Activated effector memory CD4-positive, alpha-beta T cell treated with anti-CD3 and anti-CD28 coated beads, Interleukin-2, amount 50 U/mL, for 16 hours (primary cell): ENCODE measurements around the gene MGLL.

ENCODE experiments used
- DNase-seq: peaks from one replicate; pipeline ENCODE4 v3.0.0-alpha.2; 2020

Gene MGLL

DNA sequence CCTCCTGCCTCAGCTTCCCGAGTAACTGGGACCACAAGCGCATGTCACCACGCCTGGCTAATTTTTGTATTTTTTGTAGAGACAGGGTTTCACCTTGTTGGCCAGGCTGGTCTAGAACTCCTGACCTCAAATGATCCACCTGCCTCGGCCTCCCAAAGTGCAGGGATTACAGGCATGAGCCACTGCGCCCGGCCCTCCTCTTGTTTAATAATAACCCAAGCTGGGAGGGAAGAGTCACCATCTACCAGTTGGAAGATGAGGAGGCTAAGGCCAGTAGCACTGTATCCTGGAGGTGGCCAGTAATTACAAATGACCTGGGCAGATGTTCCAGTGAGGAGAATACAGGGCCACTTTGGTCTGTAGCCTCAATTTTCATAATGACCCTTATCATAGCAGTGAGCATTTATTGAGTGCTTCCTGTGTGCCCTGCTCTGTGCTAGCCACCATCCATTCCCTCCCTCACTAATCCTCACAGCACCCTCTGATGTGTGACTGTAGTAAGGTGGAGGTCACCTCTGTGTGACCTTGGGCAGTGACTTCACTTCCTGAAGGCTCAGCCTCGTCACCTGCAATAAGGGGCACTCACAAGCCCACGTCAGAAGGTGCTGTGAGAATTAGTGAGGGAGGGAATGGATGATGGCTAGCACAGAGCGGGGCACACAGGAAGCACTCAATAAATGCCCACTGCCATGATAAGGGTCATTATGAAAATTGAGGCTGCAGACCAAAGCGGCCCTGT lies 85.3 kb downstream of the MGLL start:
- DNase-seq, result peak; percentile 33

DNA sequence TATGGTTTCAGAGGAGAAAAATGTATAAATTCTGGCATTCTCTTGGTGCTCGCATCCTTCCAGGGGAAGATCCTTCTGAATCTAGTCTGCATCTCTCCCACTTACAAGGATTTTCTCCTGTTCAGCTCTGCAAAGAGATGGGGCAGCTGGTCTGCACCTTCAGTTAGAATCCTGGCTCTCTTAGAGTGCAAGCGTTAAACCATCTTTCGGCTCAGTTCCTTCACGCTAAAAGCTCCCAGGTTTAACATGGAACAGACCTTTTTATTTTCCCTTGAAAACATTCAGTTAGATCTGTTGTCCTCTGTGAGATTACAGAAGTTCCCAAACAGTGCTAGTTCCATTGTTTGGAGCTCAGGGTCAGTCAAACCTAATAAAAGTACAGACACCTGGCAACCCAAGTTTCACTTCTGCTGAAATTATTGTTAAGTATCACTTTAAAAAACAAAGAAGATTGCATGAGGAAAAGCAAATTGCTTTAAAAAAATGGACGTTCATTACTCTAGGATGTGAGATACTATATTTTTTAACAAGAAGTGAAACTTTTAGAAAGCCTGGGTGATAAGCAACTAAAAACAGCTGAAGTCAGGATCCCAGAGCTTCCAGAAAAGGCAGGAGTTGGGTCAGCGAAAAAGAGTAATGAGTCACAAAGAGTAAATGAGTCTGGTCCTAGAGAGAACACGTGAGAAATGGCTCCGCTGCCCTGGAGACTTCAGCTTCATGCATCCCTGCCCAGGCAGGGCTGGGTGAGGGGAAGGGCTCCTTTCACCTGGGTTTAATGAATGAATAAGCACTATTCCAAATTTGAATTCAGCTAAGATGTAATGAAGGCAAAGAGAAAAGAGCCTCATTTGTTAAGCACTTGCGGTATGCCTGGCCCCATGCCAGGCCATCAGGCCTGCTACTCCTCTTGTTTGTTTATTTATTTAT lies 86.3 kb downstream of the MGLL start:
- DNase-seq, result peak; percentile 4

- DNase-seq, result peak; percentile 24
These were observed 87.4 kb downstream of the MGLL start for GRCh38 chr3:127734754-127735473.

- peak; percentile 41 for DNase-seq
These were observed 88.1 kb downstream of the MGLL start for GRCh38 chr3:127734181-127734720.

- peak; percentile 19 for DNase-seq
These were observed 88.5 kb downstream of the MGLL start for GRCh38 chr3:127733781-127734180.

DNA sequence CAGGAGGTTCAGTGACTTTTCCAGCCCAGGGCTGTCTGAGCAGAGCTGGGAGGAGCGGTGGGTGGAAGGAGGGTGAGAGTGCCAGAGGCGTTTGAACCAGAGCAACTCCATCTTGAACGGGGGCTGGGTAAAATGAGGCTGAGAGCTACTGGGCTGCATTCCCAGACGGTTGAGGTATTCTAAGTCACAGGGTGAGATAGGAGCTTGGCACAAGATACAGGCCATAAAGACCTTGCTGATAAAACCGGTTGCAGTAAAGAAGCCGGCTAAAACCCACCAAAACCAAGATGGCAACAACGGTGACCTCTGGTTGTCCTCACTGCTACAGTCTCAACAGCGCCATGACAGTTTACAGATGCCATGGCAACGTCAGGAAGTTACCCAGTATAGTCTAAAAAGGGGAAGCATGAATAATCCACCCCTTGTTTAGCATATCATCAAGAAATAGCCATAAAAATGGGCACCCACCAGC lies 89.4 kb downstream of the MGLL start:
- DNase-seq, result peak; percentile 16

DNA sequence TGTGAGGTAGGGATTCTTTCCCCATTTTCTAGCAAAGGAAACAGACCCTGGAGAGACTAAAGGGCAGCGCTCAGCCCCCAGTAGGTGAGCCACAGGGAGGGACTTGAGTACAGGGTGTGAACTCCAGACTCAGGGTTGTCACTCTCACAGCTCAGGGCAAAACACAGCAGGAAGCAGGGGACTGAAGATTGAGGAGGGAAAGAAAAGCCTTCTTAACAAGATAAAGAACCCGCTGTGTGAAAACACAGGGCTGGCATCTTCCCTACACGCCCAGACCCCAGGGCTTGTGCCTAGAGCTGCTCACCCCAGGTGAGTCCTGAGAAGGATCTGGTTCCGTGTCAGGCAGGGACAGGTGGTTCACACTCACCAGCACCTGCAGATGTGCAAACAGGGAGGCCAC lies 90.0 kb downstream of the MGLL start:
- no peak for DNase-seq

DNA sequence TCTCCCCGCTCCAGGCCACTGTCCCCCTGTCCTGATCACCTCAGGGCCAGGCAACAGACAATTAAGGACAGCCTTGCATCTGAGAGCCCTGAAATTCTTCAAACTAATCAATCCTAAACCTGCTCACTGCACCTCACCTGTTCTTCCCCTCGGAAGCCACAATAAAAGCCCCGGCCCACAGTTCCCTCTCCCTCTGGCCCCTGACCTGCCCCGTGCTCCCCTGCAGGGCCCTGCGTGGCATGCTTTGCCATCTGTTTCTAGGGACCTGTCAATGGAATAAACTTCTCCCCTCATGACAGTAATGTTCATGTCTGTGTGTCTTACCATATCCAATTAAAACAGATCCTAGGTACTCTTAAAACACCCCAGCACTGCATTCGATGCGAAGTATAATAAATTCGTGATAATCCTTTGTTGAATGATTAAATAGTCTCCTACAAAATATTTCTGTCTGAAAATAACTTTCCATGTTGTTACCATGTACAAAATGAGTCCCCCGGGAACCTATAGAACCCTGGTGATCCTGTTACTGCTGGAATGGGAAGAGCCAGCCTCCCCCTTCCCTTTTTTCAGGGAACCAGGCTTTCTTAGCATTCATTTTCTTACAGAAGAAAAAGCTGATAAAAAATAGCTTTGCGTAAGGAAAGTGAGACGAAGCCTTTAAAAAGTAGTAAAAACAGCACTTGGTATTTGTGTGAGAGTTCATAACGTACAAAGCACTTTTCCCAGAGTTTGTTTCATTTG lies 90.6 kb downstream of the MGLL start:
- no peak for DNase-seq

GRCh38 chr3:127730666-127731295 lies 91.5 kb downstream of the MGLL start:
- DNase-seq, result no peak

DNA sequence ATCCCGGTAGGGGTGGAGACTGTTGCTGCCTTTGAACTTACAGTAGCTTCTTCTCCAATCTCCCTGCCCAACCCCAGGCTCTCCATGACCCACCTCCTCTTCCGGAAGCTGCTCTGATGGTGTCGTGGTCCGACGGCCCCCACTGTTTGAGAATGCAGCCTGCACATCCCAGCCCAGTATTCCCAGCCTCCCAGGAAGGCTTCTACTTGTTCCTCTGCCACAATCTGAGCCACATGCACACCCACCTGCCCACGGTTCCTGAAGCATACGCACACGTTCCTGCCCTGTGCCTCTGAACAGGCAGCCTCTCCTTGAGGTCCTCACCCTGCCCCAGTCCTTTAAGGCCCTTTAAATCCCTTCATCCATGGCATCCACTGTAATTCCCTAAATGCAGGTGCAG lies 92.1 kb downstream of the MGLL start:
- DNase-seq, result no peak

GRCh38 chr3:127729556-127730056 lies 92.7 kb downstream of the MGLL start:
- DNase-seq, result no peak

DNA sequence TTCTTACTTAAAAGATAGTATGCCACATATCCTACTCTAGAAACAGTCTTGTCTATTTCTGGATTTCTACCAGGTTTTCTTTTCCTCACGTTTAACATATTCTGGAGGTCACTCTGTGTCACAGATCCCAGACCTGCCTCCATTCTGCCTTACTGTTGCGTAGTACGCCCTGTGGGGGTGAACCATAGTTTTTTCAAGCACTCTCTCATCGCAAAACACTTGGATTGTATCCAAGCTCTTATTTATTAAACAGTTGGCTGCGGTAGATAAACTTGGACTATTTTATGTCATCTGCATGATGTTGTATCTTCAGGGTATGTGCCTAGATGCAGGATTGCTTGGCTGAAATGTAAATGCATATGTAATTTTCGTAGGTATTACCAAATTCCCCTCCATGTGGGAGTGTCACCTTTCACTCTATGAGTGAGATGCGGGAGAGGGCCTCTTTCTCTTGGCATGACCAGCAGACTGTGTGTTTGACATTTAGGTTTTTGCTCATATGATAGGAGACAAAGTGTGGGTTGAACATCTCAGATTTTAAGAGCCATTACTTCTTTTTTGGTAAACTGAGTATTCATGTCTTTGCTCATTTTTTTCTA lies 93.8 kb downstream of the MGLL start:
- peak; percentile 9 for DNase-seq

- DNase-seq, result no peak
These were observed 95.4 kb downstream of the MGLL start for GRCh38 chr3:127726894-127727293.

DNA sequence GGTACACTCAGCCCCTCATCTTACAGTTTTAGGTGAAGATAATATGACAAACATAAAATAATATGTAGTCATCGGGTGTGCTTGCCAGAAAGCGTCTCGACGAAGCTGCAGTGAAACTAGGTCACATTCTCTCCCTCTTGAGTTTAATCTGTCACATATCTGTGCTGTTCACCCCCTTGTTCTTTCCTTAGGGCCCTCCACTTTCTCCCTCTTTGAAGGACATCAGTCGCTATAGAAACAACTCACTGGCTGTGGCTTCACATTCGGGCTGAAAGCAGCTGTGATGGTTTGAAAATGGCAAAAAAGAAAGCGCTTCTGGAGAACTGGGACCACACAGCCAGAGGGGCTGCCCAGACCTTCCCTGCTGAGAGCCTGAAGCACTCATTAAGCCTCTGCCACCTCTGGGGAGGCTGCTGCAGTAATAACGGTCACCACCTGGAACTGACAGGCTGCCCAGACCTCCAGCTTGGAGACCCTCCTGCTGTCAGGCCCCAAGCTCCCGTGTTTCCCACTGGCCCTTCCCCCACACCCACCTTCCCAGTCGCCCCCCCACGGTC lies 99.2 kb downstream of the MGLL start:
- DNase-seq, result peak; percentile 41

DNA sequence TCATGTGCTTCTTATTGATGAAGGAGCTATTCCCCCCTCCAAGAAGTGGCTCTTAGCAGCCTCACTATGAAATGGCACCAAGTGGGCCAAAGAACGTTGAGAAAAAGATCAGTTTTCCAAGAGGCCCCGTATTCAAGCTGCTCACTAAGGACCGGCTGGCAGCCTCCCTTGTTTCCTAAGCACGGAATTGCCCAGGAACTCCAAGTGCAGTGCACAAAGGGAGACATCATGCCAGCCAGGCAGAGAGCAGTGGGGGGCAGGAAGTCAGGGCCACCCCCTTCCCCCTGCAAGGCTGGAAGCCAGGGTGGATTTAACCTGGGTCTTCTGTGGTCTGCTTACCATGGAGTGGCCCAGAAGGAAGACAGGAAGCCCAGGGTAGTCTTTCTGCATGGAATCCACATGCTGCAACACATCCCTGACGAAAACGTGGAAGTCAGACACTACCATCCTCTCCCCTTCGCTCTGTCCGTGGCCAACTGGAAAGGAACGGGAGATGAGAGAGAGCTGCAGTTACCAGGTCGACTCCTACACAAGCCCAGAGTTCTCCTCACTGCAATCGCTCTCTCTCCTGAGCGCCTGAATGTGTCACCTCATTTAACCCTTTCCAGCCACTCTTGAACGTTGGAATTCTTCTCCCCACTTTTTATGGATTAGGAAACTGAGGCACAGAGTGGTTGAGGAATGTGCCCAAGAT lies 100.1 kb downstream of the MGLL start:
- peak; percentile 12 for DNase-seq

DNA sequence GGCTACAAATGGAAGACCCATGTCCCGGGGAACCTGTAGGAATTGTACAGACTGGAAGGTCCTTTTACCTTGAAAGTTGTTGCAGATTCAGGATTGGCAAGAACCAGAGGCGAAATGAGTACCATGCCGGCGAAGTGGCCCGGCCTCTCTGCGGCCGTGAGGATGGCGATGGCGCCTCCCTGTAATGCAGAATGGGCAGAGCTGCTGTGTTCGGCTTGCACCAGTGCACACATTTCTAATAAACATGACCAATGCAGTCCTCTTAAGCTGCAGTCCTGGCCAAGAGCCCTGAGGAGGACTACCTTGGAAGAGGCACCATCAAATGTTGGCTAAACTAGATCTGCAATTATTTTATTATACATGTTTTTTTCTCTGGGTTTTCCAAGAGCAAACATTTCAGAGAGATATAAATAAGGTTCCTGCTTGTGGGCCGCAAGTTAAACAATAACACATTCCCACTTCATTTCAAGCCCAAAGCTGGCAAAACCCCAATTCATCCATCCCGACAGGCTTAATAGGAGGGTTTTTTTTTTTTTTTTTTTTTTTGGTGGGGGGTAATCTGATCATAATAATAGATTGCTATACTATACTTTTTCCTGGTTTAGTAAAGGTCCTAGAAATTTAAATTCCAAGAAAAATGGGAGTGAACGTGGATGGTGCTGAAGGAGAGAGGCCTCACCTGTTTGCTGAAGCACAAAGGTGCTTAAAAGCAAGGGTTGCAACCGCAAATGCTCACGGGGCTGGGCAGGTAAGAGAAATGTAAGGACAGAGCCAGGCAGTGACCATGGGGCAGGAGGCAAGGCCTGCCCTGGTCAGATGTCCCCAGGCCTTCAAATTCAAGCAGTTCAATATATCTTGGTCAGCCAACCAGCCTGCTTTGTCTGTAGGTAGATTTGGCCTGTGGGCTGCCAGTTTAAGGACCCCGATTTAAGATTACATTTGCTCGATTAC lies 101.1 kb downstream of the MGLL start:
- peak; percentile 31 for DNase-seq

- DNase-seq, result peak; percentile 42
These were observed 102.0 kb downstream of the MGLL start for GRCh38 chr3:127720161-127720823.

DNA sequence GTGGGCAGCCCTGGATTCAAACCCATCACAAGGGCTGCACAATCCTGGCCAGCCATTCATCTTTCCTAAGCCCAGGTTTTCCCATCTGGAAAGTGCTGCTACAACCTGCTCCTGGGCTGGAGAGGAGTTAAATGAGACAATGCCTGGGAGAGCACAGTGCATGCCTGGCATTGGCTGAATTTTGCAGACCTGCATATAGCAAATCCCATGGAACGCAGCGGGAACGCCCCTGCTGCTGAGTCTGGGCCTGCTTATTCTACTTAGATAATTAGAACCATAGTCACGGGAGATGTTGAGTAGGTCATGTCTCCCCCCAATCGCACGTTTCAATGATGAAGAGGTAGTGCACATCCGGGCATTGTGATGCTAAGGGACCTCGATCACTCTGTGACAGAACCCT lies 102.9 kb downstream of the MGLL start:
- DNase-seq, result peak; percentile 22
